Thoracic aorta (tissue), 2 donors: Measurements from ENCODE around the gene CTNNBL1. TPM values are rescaled to one million over a fixed set of nuclear protein-coding genes. Genes with fewer than 3 reads are reported as not detected.

Source experiments
- ATAC-seq: fragments of 150-250 bp; one replicate; pipeline ENCODE4 v1.8.0; 2017; ENCODE audit warnings: low read depth; ENCODE audit not compliant: insufficient number of reproducible peaks, low FRiP score
- DNase-seq: peaks from one replicate; pipeline ENCODE4 v3.0.0-alpha.2; 2020; ENCODE audit warnings: low spot score
- H3K27ac ChIP-seq, 2 donors: fragments of 200-600 bp; sonication (generic); 1 replicate in 1 of 2; 2 replicates in 1 of 2; pipeline ENCODE4 v1.5.1; 2016; ENCODE audit warnings: mild to moderate bottlenecking in 2 of 2, moderate library complexity in 2 of 2
- H3K27me3 ChIP-seq: fragments of 200-600 bp; sonication (generic); replicated peaks from 2 replicates; pipeline ENCODE4 v1.6.0; 2016; ENCODE audit warnings: mild to moderate bottlenecking; ENCODE audit not compliant: insufficient read depth
- H3K36me3 ChIP-seq: fragments of 200-600 bp; sonication (generic); one replicate; pipeline ENCODE4 v1.5.1; 2016
- H3K4me1 ChIP-seq, 2 donors: fragments of 200-600 bp; sonication (generic); 1 replicate in 1 of 2; 2 replicates in 1 of 2; pipeline versions ENCODE4 v1.5.1 to v1.6.0; 2016; ENCODE audit warnings: low read depth in 2 of 2, mild to moderate bottlenecking in 1 of 2; ENCODE audit not compliant: control insufficient read depth in 1 of 2
- H3K4me3 ChIP-seq: fragments of 200-600 bp; sonication (generic); 2 replicates; pipeline ENCODE4 v1.5.1; 2016; ENCODE audit warnings: mild to moderate bottlenecking
- H3K9me3 ChIP-seq: fragments of 200-600 bp; sonication (generic); 2 replicates; pipeline ENCODE4 v1.5.1; 2016
- CTCF ChIP-seq: fragments of 200-600 bp; sonication (generic); IDR thresholded peaks from one replicate; pipeline ENCODE4 v1.5.1; 2019; ENCODE audit warnings: antibody characterized with exemption
- total RNA-seq, 2 donors: library from RNA; depleted of rRNA; stranded (reverse); fragments of >200 nt; gene quantifications; one replicate each; pipeline versions ENCODE4 v1.1.0 to v1.2.3, GENCODE V29; 2016

CTNNBL1 gene
- total RNA-seq, 2 donors from 2014 or later: 22.6 to 34.3 TPM

GRCh38 chr20:37878835-37879599, 185.2 kb downstream of the CTNNBL1 start:
- no peak for DNase-seq
- no peak for TF ChIP-seq CTCF
- H3K9me3 ChIP-seq: no peaks in the 10 kb centered on the region
- no peak for ATAC-seq
- no peaks in the 10 kb centered on the region for H3K36me3 ChIP-seq
- H3K27me3 ChIP-seq: no peaks in the 10 kb centered on the region
- no peaks in the 10 kb centered on the region for H3K4me1 ChIP-seq
- no peak overlapping the region for H3K27ac ChIP-seq
- H3K4me3 ChIP-seq: no peak overlapping the region

- no peak for TF ChIP-seq CTCF
- H3K27ac ChIP-seq: no peak overlapping the region
These were observed 186.0 kb downstream of the CTNNBL1 start for GRCh38 chr20:37879843-37880242.

GRCh38 chr20:37880726-37881591, 187.1 kb downstream of the CTNNBL1 start:
- no peak overlapping the region for H3K27ac ChIP-seq
- no peaks in the 10 kb centered on the region for H3K9me3 ChIP-seq
- H3K4me1 ChIP-seq: no peaks in the 10 kb centered on the region
- DNase-seq (no peak), ATAC-seq (no peak)
- no peak for TF ChIP-seq CTCF
- H3K36me3 ChIP-seq: no peaks in the 10 kb centered on the region
- H3K4me3 ChIP-seq: no peak overlapping the region
- H3K27me3 ChIP-seq: no peaks in the 10 kb centered on the region

More at GRCh38 chr20:37879843-37880242, 186.0 kb downstream of the CTNNBL1 start:
- Histone ChIP-seq H3K4me1 (no peaks in the 10 kb centered on the region), H3K9me3 (no peaks in the 10 kb centered on the region), H3K36me3 (no peaks in the 10 kb centered on the region), H3K27me3 (no peaks in the 10 kb centered on the region), H3K4me3 (no peak overlapping the region)
- DNase-seq (no peak), ATAC-seq (no peak)

- Histone ChIP-seq H3K36me3 (no peaks in the 10 kb centered on the region), H3K27me3 (no peaks in the 10 kb centered on the region), H3K4me3 (no peak overlapping the region), H3K4me1 (no peaks in the 10 kb centered on the region), H3K27ac (no peak overlapping the region), H3K9me3 (no peaks in the 10 kb centered on the region)
- no peak for TF ChIP-seq CTCF
- ATAC-seq (no peak), DNase-seq (no peak)
These were observed 187.9 kb downstream of the CTNNBL1 start for GRCh38 chr20:37881601-37882343.
